Stimulated activated naive B cell treated with anti-CD40 and anti-IgM and Interleukin-4, amounts not matched to agents 10 μg/mL and 1 μg/mL and 100 μg/mL, for 72 hours (primary cell): ENCODE results near the gene WFDC10A.
"Not testable (repeated sequence)": the region's sequence is repeated elsewhere in the genome, so short reads cannot be mapped to it uniquely, and the experiment has no call there.

Experiments
- ATAC-seq, 2 donors: fragments of 150-1000 bp; cut with Tn5 transposase; replicated peaks; 2 replicates each; pipeline ENCODE4 v1.10.0; 2021; ENCODE audit warnings: moderate library complexity in 1 of 2
- DNase-seq: peaks from one replicate; pipeline ENCODE4 v3.0.0; 2021
- H3K27ac Mint-ChIP-seq: one replicate; pipeline ENCODE4 v1.8.0; 2022; ENCODE audit warnings: mild to moderate bottlenecking, mixed read lengths
- H3K27me3 Mint-ChIP-seq, 2 donors: one replicate each; pipeline ENCODE4 v1.8.0; 2022; ENCODE audit warnings: mixed read lengths in 2 of 2
- H3K36me3 Mint-ChIP-seq, 2 donors: one replicate each; pipeline ENCODE4 v1.8.0; 2022; ENCODE audit warnings: mixed read lengths in 2 of 2, mild to moderate bottlenecking in 1 of 2
- H3K4me1 Mint-ChIP-seq, 2 donors: one replicate each; pipeline ENCODE4 v1.8.0; 2022; ENCODE audit warnings: mixed read lengths in 2 of 2, mild to moderate bottlenecking in 1 of 2
- H3K4me3 Mint-ChIP-seq, 2 donors: one replicate each; pipeline ENCODE4 v1.8.0; 2022; ENCODE audit warnings: mild to moderate bottlenecking in 2 of 2, mixed read lengths in 2 of 2, moderate library complexity in 1 of 2
- H3K9me3 Mint-ChIP-seq, 2 donors: one replicate each; pipeline ENCODE4 v1.8.0; 2022; ENCODE audit warnings: mixed read lengths in 2 of 2, mild to moderate bottlenecking in 1 of 2

WFDC10A gene

GRCh38 chr20:45626540-45626939 is 3.0 kb upstream of the WFDC10A start:
- peaks cover 40 to 48% of the 10 kb centered on the region in 2 donors for H3K27me3 Mint-ChIP-seq
- peaks cover 8 to 10% of the 10 kb centered on the region in 2 donors for H3K9me3 Mint-ChIP-seq
- peaks cover 0 to 4% of the 10 kb centered on the region in 2 donors for H3K4me1 Mint-ChIP-seq
- no peak for ATAC-seq
- DNase-seq = no peak
- no peak overlapping the region for H3K4me3 Mint-ChIP-seq
- H3K27ac Mint-ChIP-seq = no peak overlapping the region
- H3K36me3 Mint-ChIP-seq = peaks cover 0 to 4% of the 10 kb centered on the region in 2 donors

DNA sequence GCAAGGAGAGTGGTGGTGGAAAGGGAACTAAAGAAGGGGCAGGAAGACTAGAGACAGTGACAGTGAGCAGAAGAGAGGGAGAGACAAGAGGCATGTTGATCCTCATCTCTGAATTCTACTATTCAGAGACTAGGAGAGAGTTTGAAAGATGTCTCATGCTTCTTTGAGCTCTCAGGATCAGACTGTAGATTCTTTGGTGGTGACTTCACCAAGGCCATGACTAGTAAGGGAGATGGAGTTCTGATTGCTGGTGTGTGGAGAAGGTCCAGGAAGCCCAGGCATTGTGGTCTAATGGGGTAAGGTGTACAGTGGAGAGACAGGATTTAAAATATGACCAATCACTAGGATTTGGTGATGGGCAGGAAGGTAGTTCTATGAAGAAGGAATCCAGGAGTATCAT is 832 bp downstream of the WFDC10A start:
- Mint-ChIP-seq H3K4me3 (no peak overlapping the region), H3K27me3 (peaks cover 29 to 32% of the 10 kb centered on the region in 2 donors), H3K27ac (no peak overlapping the region), H3K4me1 (peaks cover 0 to 4% of the 10 kb centered on the region in 2 donors), H3K9me3 (peaks cover 2% of the 10 kb centered on the region in 2 donors), H3K36me3 (no peaks in the 10 kb centered on the region)
- no peak for DNase-seq
- ATAC-seq = no peak

- H3K4me3 Mint-ChIP-seq = no peak within 1 kb of the TSS
- no peaks in the 10 kb centered on the region for H3K9me3 Mint-ChIP-seq
- H3K27me3 Mint-ChIP-seq = peaks cover 27 to 30% of the 10 kb centered on the region in 2 donors
- H3K36me3 Mint-ChIP-seq = no peaks in the 10 kb centered on the region
- ATAC-seq (no peak), DNase-seq (no peak)
- H3K4me1 Mint-ChIP-seq = peaks cover 0 to 4% of the 10 kb centered on the region in 2 donors
- peak within 1 kb of the TSS; percentile 42 for H3K27ac Mint-ChIP-seq
These were observed 1.6 kb downstream of the WFDC10A start, which contains the start of gene WFDC9 for GRCh38 chr20:45631184-45631583. TSS of gene WFDC9 (minus strand) at chr20:45631284. CDS start at chr20:45610181, 21,103 bp downstream.

GRCh38 chr20:45636513-45636912 is 7.0 kb downstream of the WFDC10A start:
- H3K4me3 Mint-ChIP-seq = no peak overlapping the region
- peaks cover 11 to 14% of the 10 kb centered on the region in 2 donors for H3K27me3 Mint-ChIP-seq
- no peaks in the 10 kb centered on the region for H3K4me1 Mint-ChIP-seq
- peaks cover 0 to 1% of the 10 kb centered on the region in 2 donors for H3K9me3 Mint-ChIP-seq
- H3K27ac Mint-ChIP-seq = no peak overlapping the region
- H3K36me3 Mint-ChIP-seq = no peaks in the 10 kb centered on the region
- no peak for ATAC-seq
- DNase-seq = no peak

- no peak for DNase-seq
- ATAC-seq = no peak
- no peaks in the 10 kb centered on the region for H3K36me3 Mint-ChIP-seq
These were observed 10.1 kb downstream of the WFDC10A start for GRCh38 chr20:45639687-45640086.

DNA sequence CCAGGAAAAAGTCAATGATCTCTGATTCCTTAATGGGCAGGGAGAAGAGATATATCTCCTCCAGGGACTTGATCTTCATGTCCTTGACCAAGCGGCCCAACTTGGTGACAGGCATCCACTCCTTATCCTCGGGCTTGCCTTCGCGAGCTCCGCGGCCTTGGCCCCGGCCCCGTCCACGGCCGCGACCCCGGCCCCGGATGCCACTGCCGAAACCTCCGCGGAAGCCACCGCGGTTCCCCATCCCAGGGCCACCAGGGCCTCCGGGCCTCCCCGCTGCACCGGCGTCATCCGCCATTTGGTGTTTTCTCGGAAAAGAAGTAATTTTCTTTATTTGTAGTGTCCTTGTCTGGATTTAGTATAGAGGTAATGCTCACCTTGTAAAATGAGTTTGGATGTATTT is 11.5 kb downstream of the WFDC10A start:
- peaks cover 11 to 15% of the 10 kb centered on the region in 2 donors for H3K27me3 Mint-ChIP-seq
- not testable (repeated sequence) for H3K36me3 Mint-ChIP-seq, H3K4me1 Mint-ChIP-seq, H3K27ac Mint-ChIP-seq, H3K4me3 Mint-ChIP-seq, DNase-seq, ATAC-seq, H3K9me3 Mint-ChIP-seq

More at GRCh38 chr20:45639687-45640086, 10.1 kb downstream of the WFDC10A start:
- H3K27me3 Mint-ChIP-seq = peaks cover 11 to 14% of the 10 kb centered on the region in 2 donors
- H3K9me3 Mint-ChIP-seq = peaks cover 0 to 1% of the 10 kb centered on the region in 2 donors
- H3K27ac Mint-ChIP-seq = no peak overlapping the region
- H3K4me1 Mint-ChIP-seq = no peaks in the 10 kb centered on the region
- no peak overlapping the region for H3K4me3 Mint-ChIP-seq

DNA sequence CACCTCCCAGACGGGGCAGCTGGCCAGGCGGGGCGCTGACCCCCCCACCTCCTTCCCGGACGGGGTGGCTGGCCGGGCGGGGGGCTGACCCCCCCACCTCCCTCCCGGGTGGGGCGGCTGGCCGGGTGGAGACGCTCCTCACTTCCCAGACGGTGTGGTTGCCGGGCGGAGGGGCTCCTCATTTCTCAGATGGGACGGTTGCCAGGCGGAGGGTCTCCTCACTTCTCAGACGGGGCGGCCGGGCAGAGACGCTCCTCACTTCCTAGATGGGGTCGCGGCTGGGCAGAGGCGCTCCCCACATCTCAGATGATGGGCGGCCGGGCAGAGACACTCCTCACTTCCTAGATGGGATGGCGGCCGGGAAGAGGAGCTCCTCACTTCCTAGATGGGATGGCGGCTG is 16.3 kb downstream of the WFDC10A start:
- DNase-seq, H3K4me3 Mint-ChIP-seq, H3K36me3 Mint-ChIP-seq, ATAC-seq, H3K9me3 Mint-ChIP-seq, H3K27ac Mint-ChIP-seq, H3K4me1 Mint-ChIP-seq, H3K27me3 Mint-ChIP-seq: not testable (repeated sequence)

DNA sequence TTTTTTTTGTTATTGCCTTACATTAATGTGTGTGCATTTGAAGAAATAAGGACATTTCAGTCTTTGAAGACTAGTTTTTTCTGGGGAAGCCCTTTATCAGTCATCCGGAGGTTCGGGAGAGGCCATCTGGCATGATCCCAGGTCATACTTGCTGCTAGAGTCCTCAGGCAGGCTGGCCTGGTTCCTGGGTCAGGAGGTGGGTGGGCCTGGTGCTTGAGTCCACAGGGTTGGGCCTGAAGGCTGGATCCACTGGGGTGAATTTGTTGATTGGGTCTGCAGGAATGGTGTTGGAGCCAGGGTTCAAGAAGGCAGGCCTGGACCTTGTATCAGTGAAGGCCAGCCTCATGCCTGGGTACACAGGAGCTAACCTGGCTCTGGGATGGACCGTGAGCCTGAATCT is 17.3 kb downstream of the WFDC10A start:
- no peak overlapping the region for H3K27ac Mint-ChIP-seq
- H3K9me3 Mint-ChIP-seq = no peaks in the 10 kb centered on the region
- H3K4me3 Mint-ChIP-seq = no peak overlapping the region
- H3K27me3 Mint-ChIP-seq = peaks cover 6 to 7% of the 10 kb centered on the region in 2 donors
- no peaks in the 10 kb centered on the region for H3K4me1 Mint-ChIP-seq
- no peak for ATAC-seq
- no peaks in the 10 kb centered on the region for H3K36me3 Mint-ChIP-seq
- no peak for DNase-seq

GRCh38 chr20:45647441-45648050 is 18.0 kb downstream of the WFDC10A start:
- Mint-ChIP-seq H3K27ac (no peak overlapping the region), H3K4me3 (no peak overlapping the region), H3K9me3 (no peaks in the 10 kb centered on the region), H3K36me3 (no peaks in the 10 kb centered on the region), H3K27me3 (peaks cover 6 to 9% of the 10 kb centered on the region in 2 donors), H3K4me1 (no peaks in the 10 kb centered on the region)
- ATAC-seq = no peak
- no peak for DNase-seq

- H3K9me3 Mint-ChIP-seq = no peaks in the 10 kb centered on the region
- no peaks in the 10 kb centered on the region for H3K4me1 Mint-ChIP-seq
- no peak overlapping the region for H3K4me3 Mint-ChIP-seq
- no peak overlapping the region for H3K27ac Mint-ChIP-seq
- H3K36me3 Mint-ChIP-seq = no peaks in the 10 kb centered on the region
- no peak for DNase-seq
- no peak for ATAC-seq
- peaks cover 19 to 21% of the 10 kb centered on the region in 2 donors for H3K27me3 Mint-ChIP-seq
These were observed 19.8 kb downstream of the WFDC10A start for GRCh38 chr20:45649312-45649863.

- H3K4me3 Mint-ChIP-seq, H3K4me1 Mint-ChIP-seq, H3K36me3 Mint-ChIP-seq, H3K9me3 Mint-ChIP-seq, DNase-seq, H3K27ac Mint-ChIP-seq, ATAC-seq: not testable (repeated sequence)
- H3K27me3 Mint-ChIP-seq = peaks cover 17 to 21% of the 10 kb centered on the region in 2 donors
These were observed 22.2 kb downstream of the WFDC10A start for GRCh38 chr20:45651726-45652125.

- ATAC-seq, H3K4me3 Mint-ChIP-seq, H3K4me1 Mint-ChIP-seq, H3K9me3 Mint-ChIP-seq, H3K27ac Mint-ChIP-seq, H3K36me3 Mint-ChIP-seq, DNase-seq: not testable (repeated sequence)
- H3K27me3 Mint-ChIP-seq = peaks cover 15 to 17% of the 10 kb centered on the region in 2 donors
These were observed 27.5 kb downstream of the WFDC10A start for GRCh38 chr20:45657038-45657437.

- Mint-ChIP-seq H3K36me3 (no peaks in the 10 kb centered on the region), H3K27ac (no peak within 1 kb of the TSS), H3K4me1 (no peaks in the 10 kb centered on the region), H3K4me3 (no peak within 1 kb of the TSS), H3K9me3 (peaks cover 0 to 4% of the 10 kb centered on the region in 2 donors), H3K27me3 (peaks cover 20 to 41% of the 10 kb centered on the region in 2 donors)
- no peak for ATAC-seq
- DNase-seq = no peak
These were observed 40.6 kb downstream of the WFDC10A start, which contains the start of gene WFDC11 for GRCh38 chr20:45670139-45670538. TSS of gene WFDC11 (minus strand) at chr20:45670239. CDS start at chr20:45650600, 19,639 bp downstream.

DNA sequence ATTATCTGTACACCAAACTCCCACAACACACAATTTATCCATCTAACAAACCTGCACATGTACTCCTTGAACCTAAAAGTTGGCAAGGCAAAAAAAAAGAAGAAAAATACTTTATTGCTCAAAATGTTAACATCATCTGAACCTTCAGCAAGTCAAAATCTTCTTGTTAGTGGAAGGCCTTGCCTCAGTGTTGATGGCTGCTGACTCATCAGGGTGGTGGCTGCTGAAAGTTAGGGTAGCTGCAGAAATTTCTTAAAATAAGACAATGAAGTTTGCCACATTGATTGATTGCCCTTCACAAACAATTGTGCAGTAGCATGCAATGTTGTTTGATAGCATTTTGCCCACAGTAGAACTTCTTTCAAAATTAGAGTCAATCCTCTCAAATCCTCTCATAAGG is 43.2 kb downstream of the WFDC10A start:
- Mint-ChIP-seq H3K4me3 (no peak overlapping the region), H3K27ac (no peak overlapping the region), H3K9me3 (peaks cover 11 to 13% of the 10 kb centered on the region in 2 donors), H3K4me1 (no peaks in the 10 kb centered on the region), H3K36me3 (peaks cover 0 to 2% of the 10 kb centered on the region in 2 donors), H3K27me3 (peaks cover 20 to 38% of the 10 kb centered on the region in 2 donors)
- no peak for ATAC-seq
- no peak for DNase-seq

- ATAC-seq (no peak), DNase-seq (no peak)
- Mint-ChIP-seq H3K4me3 (no peak overlapping the region), H3K4me1 (no peaks in the 10 kb centered on the region), H3K27me3 (peaks cover 15 to 20% of the 10 kb centered on the region in 2 donors), H3K36me3 (peaks cover 6 to 10% of the 10 kb centered on the region in 2 donors), H3K27ac (no peak overlapping the region), H3K9me3 (peaks cover 24 to 27% of the 10 kb centered on the region in 2 donors)
These were observed 50.1 kb downstream of the WFDC10A start for GRCh38 chr20:45679650-45680049.
